HepG2 (cell line): ENCODE results near the gene TRIO. TPM values are rescaled to one million over a fixed set of nuclear protein-coding genes. Genes with fewer than 3 reads are reported as not detected.

Experiments used
- ATAC-seq: fragments of 200-7000 bp; cut with Tn5 transposase; 3 replicates; pipeline ENCODE4 v1.9.1; 2020; ENCODE audit warnings: mild to moderate bottlenecking, moderate library complexity
- BruUV-seq: library from RNA; stranded (reverse); fragments of 400-500 nt; replicated peaks from 2 replicates; lab custom pipeline; 2021; lab: Mats Ljungman, UMichigan
- CTCF ChIA-PET: fragments of 300-600 bp; formaldehyde crosslinking; extraction: SDS; loops from one replicate; lab custom pipeline; 2021; ENCODE audit warnings: low total read pairs, inconsistent platforms, low intra/inter-chr PET ratio; lab: Yijun Ruan, JAX
- POLR2A ChIA-PET: fragments of 350-600 bp; sonication (Branson Sonifier 250); formaldehyde crosslinking; loops from one replicate; lab custom pipeline; 2020; ENCODE audit warnings: antibody characterized with exemption, inconsistent platforms; lab: Yijun Ruan, JAX
- DNase-seq: peaks from one replicate; pipeline ENCODE4 v3.0.0-alpha.2; 2015; ENCODE audit warnings: low spot score
- FAIRE-seq: peaks from 3 replicates; lab custom pipeline; 2011; peaks lifted over from hg19 to GRCh38; lab: Jason Lieb, UNC
- H2AFZ ChIP-seq: one replicate; pipeline ENCODE4 v1.6.1; 2011; ENCODE audit warnings: low read length, inconsistent platforms
- H3K27ac ChIP-seq: fragments of 300-600 bp; 3 replicates; pipeline ENCODE4 v1.8.0; 2011; ENCODE audit warnings: mixed run types, mild to moderate bottlenecking, mixed read lengths, low read length, inconsistent platforms; ENCODE audit not compliant: insufficient read depth; ENCODE audit errors: extremely low read length
- H3K27me3 ChIP-seq, 2 experiments: fragments of 200-600 bp in 1 of 2; 2 replicates in 1 of 2; 3 replicates in 1 of 2; pipeline versions ENCODE4 v1.6.0 to v1.8.0; 2011; ENCODE audit warnings: low read length in 2 of 2, mild to moderate bottlenecking in 2 of 2, moderate library complexity in 2 of 2, inconsistent platforms in 1 of 2; ENCODE audit not compliant: insufficient read depth in 2 of 2, control insufficient read depth in 1 of 2
- H3K36me3 ChIP-seq, 2 experiments: fragments of 200-600 bp in 1 of 2; replicated peaks in 1 of 2; 2 replicates in 1 of 2; 3 replicates in 1 of 2; pipeline versions ENCODE4 v1.5.1 to v1.8.0; 2011; ENCODE audit warnings: low read length in 2 of 2, inconsistent platforms in 1 of 2; ENCODE audit not compliant: insufficient read depth in 2 of 2, control insufficient read depth in 1 of 2
- H3K4me1 ChIP-seq: 2 replicates; pipeline ENCODE4 v1.5.1; 2012; ENCODE audit warnings: low read length, inconsistent platforms; ENCODE audit not compliant: insufficient read depth
- H3K4me2 ChIP-seq: 2 replicates; pipeline ENCODE4 v1.6.0; 2011; ENCODE audit warnings: low read depth, low read length, inconsistent platforms
- H3K4me3 ChIP-seq, 3 experiments: fragments of 200-600 bp in 1 of 3; sonication (generic), shearing (Covaris generic) in 1 of 3; replicated peaks in 1 of 3; 2 replicates each; pipeline ENCODE4 v1.5.1; 2011 to 2016; ENCODE audit warnings: low read length in 3 of 3, inconsistent platforms in 2 of 3, low read depth in 2 of 3, mild to moderate bottlenecking in 2 of 3, control low read depth in 1 of 3, mixed read lengths in 1 of 3; ENCODE audit not compliant: insufficient read depth in 1 of 3
- H3K79me2 ChIP-seq: one replicate; pipeline ENCODE4 v1.6.1; 2011; ENCODE audit warnings: low read length, inconsistent platforms; ENCODE audit not compliant: insufficient read depth
- H3K9ac ChIP-seq: 2 replicates; pipeline ENCODE4 v1.6.0; 2011; ENCODE audit warnings: mild to moderate bottlenecking, low read depth, low read length, inconsistent platforms; ENCODE audit not compliant: insufficient read depth
- H3K9me3 ChIP-seq: 2 replicates; pipeline ENCODE4 v1.5.1; 2012; ENCODE audit warnings: mild to moderate bottlenecking, low read length
- H4K20me1 ChIP-seq: 2 replicates; pipeline ENCODE4 v1.6.0; 2011; ENCODE audit warnings: inconsistent platforms, mild to moderate bottlenecking, low read length, moderate library complexity; ENCODE audit not compliant: insufficient read depth
- ATAD3A ChIP-seq: sonication (generic); formaldehyde crosslinking; IDR thresholded peaks from 2 replicates; pipeline ENCODE4 v1.4.0; 2020; ENCODE audit warnings: missing genetic modification reagents
- LCORL ChIP-seq, 2 experiments: fragments of 450-650 bp in 1 of 2; sonication (generic) in 1 of 2; formaldehyde crosslinking in 1 of 2; IDR thresholded peaks; 2 replicates each; pipeline versions ENCODE4 v1.5.0 to v1.6.1; 2017 to 2020; ENCODE audit warnings: antibody characterized with exemption in 1 of 2, missing genetic modification reagents in 1 of 2
- MAFG ChIP-seq: sonication (generic); formaldehyde crosslinking; IDR thresholded peaks from 2 replicates; pipeline ENCODE4 v1.5.1; 2020; ENCODE audit warnings: mild to moderate bottlenecking, missing genetic modification reagents
- ZNF33A ChIP-seq: sonication (generic); formaldehyde crosslinking; IDR thresholded peaks from 2 replicates; pipeline ENCODE4 v1.5.1; 2020; ENCODE audit warnings: missing genetic modification reagents, mild to moderate bottlenecking, moderate library complexity, borderline replicate concordance
- WGBS: methylation state at CpG from one replicate; pipeline ENCODE4 v1.1.6; 2017; ENCODE audit warnings: low lambda C conversion rate; 5-methylcytosine and 5-hydroxymethylcytosine counted together
- in situ Hi-C: cut with HindIII; loops from 2 replicates; pipeline ENCODE4 v1.10.0; 2017; ENCODE audit warnings: low pct_unique_long_range_greater_than_20kb; ENCODE audit not compliant: extremely low pct_ligation_motif_present
- intact Hi-C: fragments of 100-400 bp; cut with micrococcal nuclease; formaldehyde crosslinking; loops from one replicate; pipeline ENCODE4 v1.10.0; 2022; ENCODE audit not compliant: unreplicated experiment
- polyA plus RNA-seq, 8 experiments: library from polyadenylated mRNA; depleted of rRNA in 3 of 8; stranded (reverse) in 7 of 8; unstranded in 1 of 8; fragments of >200 nt; fragmentation: Illumina TruSeq in 4 of 8; extraction: Trizol in 4 of 8; gene quantifications; 2 replicates each; pipeline versions ENCODE4 v1.2.1 to v1.2.3, GENCODE V29; 2011 to 2016; ENCODE audit warnings: low read depth in 4 of 8, missing spikeins in 1 of 8, mixed read lengths in 1 of 8; ENCODE audit not compliant: insufficient read depth in 1 of 8
- total RNA-seq, 5 experiments: library from RNA; depleted of rRNA; stranded (reverse); fragments of >200 nt; fragmentation: Illumina TruSeq; extraction: Trizol; gene quantifications; 2 replicates each; pipeline ENCODE4 v1.2.3, GENCODE V29; 2016; ENCODE audit warnings: low read depth in 1 of 5
- TF ChIP-seq, protein P1 (sequence below): sonication (generic); formaldehyde crosslinking; IDR thresholded peaks from 2 replicates; pipeline ENCODE4 v1.4.0; 2020; ENCODE audit warnings: missing genetic modification reagents

TRIO gene
- total and polyA plus RNA-seq, 2 of the 13 experiments (the other 11 are each of a cell fraction or from before 2014, with no cell fraction given): 45.2 to 45.9 TPM

DNA sequence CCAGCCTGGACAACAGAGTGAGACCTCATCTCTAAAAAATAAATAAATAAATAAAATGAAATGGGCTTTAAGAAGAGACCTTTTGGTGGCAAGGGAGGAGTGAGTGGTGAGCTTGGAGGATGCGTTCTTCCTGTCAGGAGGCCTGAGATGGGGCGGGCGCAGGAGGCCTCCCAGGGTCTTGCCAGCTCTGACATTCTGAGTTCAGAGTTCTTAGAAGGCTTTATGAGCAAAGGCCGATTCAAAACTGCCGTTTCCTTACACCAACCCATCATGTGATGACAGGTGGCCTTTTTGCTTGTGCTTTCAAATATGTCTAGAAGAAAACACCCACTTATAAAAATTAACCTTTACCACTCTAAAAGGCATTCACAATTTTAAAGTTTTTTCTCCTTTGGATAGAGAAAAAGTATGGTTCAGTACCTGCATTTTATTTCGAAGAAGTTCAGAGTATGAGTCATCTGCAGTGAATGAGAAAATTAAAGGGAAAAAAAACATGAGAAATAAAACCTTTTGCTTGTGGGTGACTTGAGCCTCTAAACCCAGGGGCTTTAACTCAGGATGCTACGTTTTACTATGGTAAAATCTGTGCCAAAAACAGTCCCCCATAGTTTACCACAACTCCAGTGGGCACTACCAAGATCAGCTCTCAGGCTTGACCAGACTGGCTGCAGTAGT is 281.0 kb downstream of the TRIO start (continued):
- TF ChIP-seq ZNF33A (no peak), ATAD3A (no peak)

DNA sequence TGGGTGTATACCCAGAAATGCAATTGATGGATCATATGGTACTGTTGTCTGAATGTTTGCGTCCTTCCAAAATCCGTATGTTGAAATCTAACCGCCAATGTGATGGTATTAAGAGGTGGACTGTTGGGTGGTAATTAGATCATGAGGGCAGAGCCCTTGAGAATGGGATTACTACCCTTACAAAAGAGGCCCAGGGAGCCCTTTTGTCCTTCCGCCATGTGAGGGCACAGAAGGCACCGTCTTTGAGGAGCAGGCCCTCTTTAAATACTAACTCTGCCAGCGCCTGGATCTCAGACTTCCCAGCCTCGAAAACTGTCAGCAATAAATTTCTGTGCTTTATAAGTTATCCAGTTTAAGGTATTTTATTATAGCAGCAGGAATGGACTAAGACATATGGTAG is 282.4 kb downstream of the TRIO start:
- Histone ChIP-seq H4K20me1 (no peaks in the 10 kb centered on the region), H3K27ac (no peak overlapping the region)
- ATAC-seq: no peak
- intact Hi-C loops: no loop called here
- TF ChIP-seq, protein P1, sequence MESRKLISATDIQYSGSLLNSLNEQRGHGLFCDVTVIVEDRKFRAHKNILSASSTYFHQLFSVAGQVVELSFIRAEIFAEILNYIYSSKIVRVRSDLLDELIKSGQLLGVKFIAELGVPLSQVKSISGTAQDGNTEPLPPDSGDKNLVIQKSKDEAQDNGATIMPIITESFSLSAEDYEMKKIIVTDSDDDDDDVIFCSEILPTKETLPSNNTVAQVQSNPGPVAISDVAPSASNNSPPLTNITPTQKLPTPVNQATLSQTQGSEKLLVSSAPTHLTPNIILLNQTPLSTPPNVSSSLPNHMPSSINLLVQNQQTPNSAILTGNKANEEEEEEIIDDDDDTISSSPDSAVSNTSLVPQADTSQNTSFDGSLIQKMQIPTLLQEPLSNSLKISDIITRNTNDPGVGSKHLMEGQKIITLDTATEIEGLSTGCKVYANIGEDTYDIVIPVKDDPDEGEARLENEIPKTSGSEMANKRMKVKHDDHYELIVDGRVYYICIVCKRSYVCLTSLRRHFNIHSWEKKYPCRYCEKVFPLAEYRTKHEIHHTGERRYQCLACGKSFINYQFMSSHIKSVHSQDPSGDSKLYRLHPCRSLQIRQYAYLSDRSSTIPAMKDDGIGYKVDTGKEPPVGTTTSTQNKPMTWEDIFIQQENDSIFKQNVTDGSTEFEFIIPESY (CRISPR knock-in tag): no peak
- TF ChIP-seq MAFG (CRISPR knock-in tag): no peak
- TF ChIP-seq LCORL (IDR thresholded peaks at IDR 0.05): no peak
- no peak for TF ChIP-seq LCORL (CRISPR knock-in tag; IDR thresholded peaks at IDR 0.05)
- TF ChIP-seq, all 625 proteins: peak for 0
- peaks cover 19 to 47% of the 10 kb centered on the region in 2 experiments; a peak in 4 of 5 replicates for H3K36me3 ChIP-seq
- H3K79me2 ChIP-seq: no peaks in the 10 kb centered on the region
- in situ Hi-C loops: no loop called here
- H3K4me2 ChIP-seq: no peak overlapping the region
- FAIRE-seq: no peak
- no peak overlapping the region for H2AFZ ChIP-seq
- DNase-seq: no peak
- no peaks in the 10 kb centered on the region for H3K4me1 ChIP-seq
- ChIA-PET POLR2A (no interaction called here), CTCF (no interaction called here)
- BruUV-seq: no TSS peak
- WGBS: 99% methylated on average over 7 of the region's 7 CpGs
- H3K27me3 ChIP-seq: no peaks in the 10 kb centered on the region
- no peak overlapping the region for H3K9ac ChIP-seq
- H3K9me3 ChIP-seq: no peaks in the 10 kb centered on the region
- H3K4me3 ChIP-seq: no peak overlapping the region
